A673 (cell line): ENCODE measurements around the gene RNGTT. TPM values are rescaled to one million over a fixed set of nuclear protein-coding genes. Genes with fewer than 3 reads are reported as not detected.
A peak's percentile ranks its signal among the peaks of the same experiment; 100 is the strongest.

Experiments used
- BruUV-seq: library from RNA; stranded (reverse); fragments of 400-500 nt; replicated peaks from 2 replicates; lab custom pipeline; 2021; lab: Mats Ljungman, UMichigan
- CTCF ChIA-PET: fragments of 300-600 bp; sonication (Branson Sonifier 250); formaldehyde crosslinking; loops from one replicate; lab custom pipeline; 2022; ENCODE audit warnings: antibody characterized with exemption; lab: Charles Lee
- POLR2A ChIA-PET: fragments of 300-600 bp; sonication (Branson Sonifier 250); formaldehyde crosslinking; loops from one replicate; lab custom pipeline; 2022; ENCODE audit warnings: antibody characterized with exemption; ENCODE audit not compliant: low non-redundant PET; lab: Charles Lee
- DNase-seq: peaks from one replicate; pipeline ENCODE4 v3.0.0-alpha.2; 2015; ENCODE audit warnings: low spot score
- H3K27ac ChIP-seq: fragments of 200-600 bp; sonication (generic); 2 replicates; pipeline ENCODE4 v1.5.1; 2016; ENCODE audit warnings: mixed run types, low read depth, mild to moderate bottlenecking, mixed read lengths, antibody characterized with exemption, low read length; ENCODE audit not compliant: poor library complexity, severe bottlenecking
- H3K27me3 ChIP-seq: fragments of 200-600 bp; sonication (generic); replicated peaks from 2 replicates; pipeline ENCODE4 v1.6.1; 2017; ENCODE audit warnings: mixed run types, low read depth, mild to moderate bottlenecking, mixed read lengths, antibody characterized with exemption, low read length; ENCODE audit not compliant: insufficient read depth, poor library complexity
- H3K36me3 ChIP-seq: fragments of 200-600 bp; sonication (generic); 2 replicates; pipeline ENCODE4 v1.6.1; 2016; ENCODE audit warnings: mixed run types, mild to moderate bottlenecking, mixed read lengths, antibody characterized with exemption, low read length; ENCODE audit not compliant: insufficient read depth, poor library complexity, severe bottlenecking
- H3K4me1 ChIP-seq: fragments of 200-600 bp; sonication (generic); 2 replicates; pipeline ENCODE4 v1.6.1; 2017; ENCODE audit warnings: mixed run types, mild to moderate bottlenecking, mixed read lengths, antibody characterized with exemption, low read length; ENCODE audit not compliant: insufficient read depth, poor library complexity, severe bottlenecking
- H3K4me3 ChIP-seq: fragments of 200-600 bp; sonication (generic); 2 replicates; pipeline ENCODE4 v1.5.1; 2016; ENCODE audit warnings: low read depth, mixed run types, mild to moderate bottlenecking, mixed read lengths, low read length; ENCODE audit not compliant: poor library complexity, severe bottlenecking
- H3K9me3 ChIP-seq: fragments of 200-600 bp; sonication (generic); 2 replicates; pipeline ENCODE4 v1.6.1; 2016; ENCODE audit warnings: mixed run types, low read depth, mild to moderate bottlenecking, mixed read lengths, antibody characterized with exemption, low read length; ENCODE audit not compliant: poor library complexity, severe bottlenecking
- EZH2 ChIP-seq: fragments of 200-600 bp; sonication (generic); IDR thresholded peaks from 2 replicates; pipeline ENCODE4 v1.6.1; 2017; ENCODE audit warnings: borderline replicate concordance, low read depth, mild to moderate bottlenecking, mixed read lengths, antibody characterized with exemption, low read length; ENCODE audit not compliant: poor library complexity, severe bottlenecking
- intact Hi-C: fragments of 100-400 bp; cut with micrococcal nuclease; formaldehyde crosslinking; loops from one replicate; pipeline ENCODE4 v1.10.0; 2022; ENCODE audit not compliant: unreplicated experiment
- total RNA-seq: library from RNA; stranded (reverse); gene quantifications from 2 replicates; pipeline ENCODE4 v1.2.3, GENCODE V29; 2021
- TF ChIP-seq, protein P1 (sequence below): fragments of 300-800, 200-600 bp; sonication (generic); conservative IDR thresholded peaks from 2 replicates; pipeline ENCODE4 v1.5.1; 2017; ENCODE audit warnings: low read depth, mild to moderate bottlenecking, antibody characterized with exemption, low read length, moderate library complexity, mixed read lengths

The RNGTT gene
- total RNA-seq, 1 experiment from 2014 or later: 31.8 TPM

DNA sequence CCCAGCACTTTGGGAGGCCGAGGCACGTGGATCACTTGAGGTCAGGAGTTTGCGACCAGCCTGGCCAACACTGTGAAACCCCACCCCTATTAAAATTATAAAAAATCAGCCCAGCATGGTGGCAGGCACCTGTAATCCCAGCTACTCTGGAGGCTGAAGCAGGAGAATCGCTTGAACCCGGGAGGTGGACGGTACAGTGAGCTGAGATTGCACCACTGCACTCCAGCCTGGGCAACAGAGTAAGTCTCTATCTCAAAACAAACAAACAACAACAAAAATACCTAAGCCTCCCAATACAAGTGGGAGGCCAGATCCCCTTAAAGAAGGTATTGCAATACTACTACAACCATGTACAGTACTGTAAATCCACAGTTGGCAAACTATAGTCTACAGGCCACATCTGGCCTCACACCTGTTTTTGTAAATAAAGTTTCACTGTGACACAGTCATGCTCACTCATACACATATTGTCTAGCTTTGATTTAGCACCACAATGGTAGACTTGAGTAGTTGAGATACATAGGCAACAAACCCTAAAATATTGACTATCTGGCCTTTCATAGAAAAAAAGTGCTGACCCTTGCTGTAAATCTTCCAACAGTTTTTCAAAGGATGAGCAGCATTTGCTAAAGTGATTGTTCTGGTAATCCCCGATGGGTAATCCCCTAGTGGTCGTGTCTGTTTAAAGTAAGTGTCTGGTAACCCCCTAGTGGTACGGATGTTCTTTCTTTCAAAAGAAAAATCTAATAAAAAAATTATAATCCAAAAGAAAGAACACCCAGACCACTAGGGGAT is 202.0 kb downstream of the RNGTT start:
- DNase-seq: peak; percentile 42
- Histone ChIP-seq H3K36me3 (no peaks in the 10 kb centered on the region), H3K27ac (no peak overlapping the region), H3K27me3 (no peaks in the 10 kb centered on the region), H3K9me3 (no peaks in the 10 kb centered on the region), H3K4me1 (no peaks in the 10 kb centered on the region), H3K4me3 (no peak overlapping the region)
- POLR2A ChIA-PET: interaction anchor here (0.5 kb wide), 1 partner anchor 347 kb away, joined by 17 read pairs; no protein-coding TSS in a partner anchor
- no TSS peak for BruUV-seq
- CTCF ChIA-PET: no interaction called here
- TF ChIP-seq, protein P1, sequence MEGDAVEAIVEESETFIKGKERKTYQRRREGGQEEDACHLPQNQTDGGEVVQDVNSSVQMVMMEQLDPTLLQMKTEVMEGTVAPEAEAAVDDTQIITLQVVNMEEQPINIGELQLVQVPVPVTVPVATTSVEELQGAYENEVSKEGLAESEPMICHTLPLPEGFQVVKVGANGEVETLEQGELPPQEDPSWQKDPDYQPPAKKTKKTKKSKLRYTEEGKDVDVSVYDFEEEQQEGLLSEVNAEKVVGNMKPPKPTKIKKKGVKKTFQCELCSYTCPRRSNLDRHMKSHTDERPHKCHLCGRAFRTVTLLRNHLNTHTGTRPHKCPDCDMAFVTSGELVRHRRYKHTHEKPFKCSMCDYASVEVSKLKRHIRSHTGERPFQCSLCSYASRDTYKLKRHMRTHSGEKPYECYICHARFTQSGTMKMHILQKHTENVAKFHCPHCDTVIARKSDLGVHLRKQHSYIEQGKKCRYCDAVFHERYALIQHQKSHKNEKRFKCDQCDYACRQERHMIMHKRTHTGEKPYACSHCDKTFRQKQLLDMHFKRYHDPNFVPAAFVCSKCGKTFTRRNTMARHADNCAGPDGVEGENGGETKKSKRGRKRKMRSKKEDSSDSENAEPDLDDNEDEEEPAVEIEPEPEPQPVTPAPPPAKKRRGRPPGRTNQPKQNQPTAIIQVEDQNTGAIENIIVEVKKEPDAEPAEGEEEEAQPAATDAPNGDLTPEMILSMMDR: peak; percentile 39
- TF ChIP-seq EZH2: no peak
- intact Hi-C loops: no loop called here

DNA sequence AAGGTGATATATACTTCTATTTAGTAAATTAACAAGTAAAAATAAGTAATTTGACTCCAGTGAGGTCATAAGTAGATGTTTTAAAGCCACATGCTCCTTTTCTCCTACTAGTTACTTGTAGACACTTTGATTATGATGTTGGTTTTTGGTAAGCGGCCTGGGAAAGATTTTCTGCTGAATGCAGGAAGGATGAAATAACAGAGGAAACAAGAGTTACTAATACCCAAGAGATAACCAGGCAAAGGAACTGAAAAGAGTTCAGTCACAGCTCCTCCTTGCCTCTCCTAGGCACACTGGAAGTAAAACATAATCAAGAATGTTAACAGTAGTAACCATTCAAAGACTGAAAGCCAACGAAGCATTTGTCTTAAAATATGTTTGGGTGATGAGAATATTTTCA is 203.3 kb downstream of the RNGTT start:
- Histone ChIP-seq H3K27me3 (no peaks in the 10 kb centered on the region), H3K9me3 (no peaks in the 10 kb centered on the region), H3K36me3 (no peaks in the 10 kb centered on the region), H3K4me3 (no peak overlapping the region), H3K4me1 (no peaks in the 10 kb centered on the region), H3K27ac (no peak overlapping the region)
- intact Hi-C loops: no loop called here
- CTCF ChIA-PET: no interaction called here
- no peak for TF ChIP-seq EZH2
- TF ChIP-seq, protein P1: no peak
- DNase-seq: no peak
- no TSS peak for BruUV-seq
- POLR2A ChIA-PET: interaction anchor here (0.6 kb wide), 1 partner anchor 18 kb away, joined by 4 read pairs; no protein-coding TSS in a partner anchor

DNA sequence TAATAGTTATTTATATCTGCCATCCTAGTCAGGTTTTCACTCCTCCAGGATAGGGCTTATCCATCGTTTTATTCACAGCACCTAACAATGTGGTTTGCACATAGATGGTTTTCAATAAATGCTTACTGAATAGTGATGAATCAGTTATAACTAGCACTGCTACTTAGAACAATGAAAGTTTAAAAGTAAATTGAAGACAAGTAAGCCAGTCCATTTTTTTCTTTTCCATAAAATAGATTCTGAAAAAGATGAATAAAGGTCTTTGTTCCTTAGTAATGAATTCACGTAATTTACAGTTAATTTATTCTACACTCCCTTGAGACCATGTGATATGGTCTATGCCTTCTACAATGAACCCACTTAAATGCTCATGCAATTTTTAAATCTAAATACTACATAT is 212.5 kb downstream of the RNGTT start:
- Histone ChIP-seq H3K36me3 (no peaks in the 10 kb centered on the region), H3K9me3 (no peaks in the 10 kb centered on the region), H3K27ac (no peak overlapping the region), H3K27me3 (no peaks in the 10 kb centered on the region), H3K4me1 (no peaks in the 10 kb centered on the region), H3K4me3 (no peak overlapping the region)
- BruUV-seq: no TSS peak
- TF ChIP-seq EZH2: no peak
- TF ChIP-seq, protein P1: no peak
- no peak for DNase-seq
- ChIA-PET POLR2A (no interaction called here), CTCF (no interaction called here)
- intact Hi-C loops: no loop called here
